ENCODE results near the gene SSBP3.

The SSBP3 gene

GRCh38 chr1:54314696-54315095 lies 91.5 kb downstream of the SSBP3 start:
- FAIRE-seq: no peak
- TF ChIP-seq, protein P1, sequence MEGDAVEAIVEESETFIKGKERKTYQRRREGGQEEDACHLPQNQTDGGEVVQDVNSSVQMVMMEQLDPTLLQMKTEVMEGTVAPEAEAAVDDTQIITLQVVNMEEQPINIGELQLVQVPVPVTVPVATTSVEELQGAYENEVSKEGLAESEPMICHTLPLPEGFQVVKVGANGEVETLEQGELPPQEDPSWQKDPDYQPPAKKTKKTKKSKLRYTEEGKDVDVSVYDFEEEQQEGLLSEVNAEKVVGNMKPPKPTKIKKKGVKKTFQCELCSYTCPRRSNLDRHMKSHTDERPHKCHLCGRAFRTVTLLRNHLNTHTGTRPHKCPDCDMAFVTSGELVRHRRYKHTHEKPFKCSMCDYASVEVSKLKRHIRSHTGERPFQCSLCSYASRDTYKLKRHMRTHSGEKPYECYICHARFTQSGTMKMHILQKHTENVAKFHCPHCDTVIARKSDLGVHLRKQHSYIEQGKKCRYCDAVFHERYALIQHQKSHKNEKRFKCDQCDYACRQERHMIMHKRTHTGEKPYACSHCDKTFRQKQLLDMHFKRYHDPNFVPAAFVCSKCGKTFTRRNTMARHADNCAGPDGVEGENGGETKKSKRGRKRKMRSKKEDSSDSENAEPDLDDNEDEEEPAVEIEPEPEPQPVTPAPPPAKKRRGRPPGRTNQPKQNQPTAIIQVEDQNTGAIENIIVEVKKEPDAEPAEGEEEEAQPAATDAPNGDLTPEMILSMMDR (IDR thresholded peaks at IDR 0.05; ENCODE audit: insufficient read depth, missing control alignments): no peak

GRCh38 chr1:54312796-54313316 lies 93.3 kb downstream of the SSBP3 start:
- DNase-seq (ENCODE audit: insufficient read length, low spot score): no peak
- FAIRE-seq: no peak
- TF ChIP-seq, protein P1 (IDR thresholded peaks at IDR 0.05; ENCODE audit: insufficient read depth, missing control alignments): no peak

More at GRCh38 chr1:54314696-54315095, 91.5 kb downstream of the SSBP3 start:
- DNase-seq (ENCODE audit: insufficient read length, low spot score): no peak

GRCh38 chr1:54311506-54311905 lies 94.7 kb downstream of the SSBP3 start:
- FAIRE-seq: no peak
- DNase-seq (ENCODE audit: insufficient read length, low spot score): no peak

GRCh38 chr1:54310439-54311328 lies 95.5 kb downstream of the SSBP3 start:
- FAIRE-seq (no peak), DNase-seq (ENCODE audit: insufficient read length, low spot score) (no peak)
- TF ChIP-seq, protein P1 (IDR thresholded peaks at IDR 0.05; ENCODE audit: insufficient read depth, missing control alignments): peak; percentile 60

More at GRCh38 chr1:54311506-54311905, 94.7 kb downstream of the SSBP3 start:
- TF ChIP-seq, protein P1 (IDR thresholded peaks at IDR 0.05; ENCODE audit: insufficient read depth, missing control alignments): no peak

- no peak for DNase-seq (ENCODE audit: insufficient read length, low spot score)
- TF ChIP-seq, protein P1 (IDR thresholded peaks at IDR 0.05; ENCODE audit: insufficient read depth, missing control alignments): no peak
- FAIRE-seq: no peak
Observed at GRCh38 chr1:54309631-54310366, 96.4 kb downstream of the SSBP3 start.

- FAIRE-seq (no peak), DNase-seq (ENCODE audit: insufficient read length, low spot score) (no peak)
- TF ChIP-seq, protein P1 (IDR thresholded peaks at IDR 0.05; ENCODE audit: insufficient read depth, missing control alignments): no peak
Observed at GRCh38 chr1:54307305-54307704, 98.9 kb downstream of the SSBP3 start.

Data from D721Med (cell line).